Sigmoid colon (tissue), 7 donors: ENCODE results near the gene TACR1. TPM values are rescaled to one million over a fixed set of nuclear protein-coding genes. Genes with fewer than 3 reads are reported as not detected.

ENCODE experiments used
- DNase-seq: peaks from one replicate; pipeline ENCODE4 v3.0.0-alpha.2; 2019
- H3K27ac ChIP-seq, 4 donors: fragments of 200-600 bp; sonication (generic); one replicate each; pipeline ENCODE4 v1.5.1; 2016 to 2019; ENCODE audit warnings: mild to moderate bottlenecking in 1 of 4
- H3K27me3 ChIP-seq, 3 donors: fragments of 200-600 bp; sonication (generic); one replicate each; pipeline ENCODE4 v1.5.1; 2019; ENCODE audit warnings: mild to moderate bottlenecking in 1 of 3
- H3K36me3 ChIP-seq, 4 donors: fragments of 200-600 bp; sonication (generic); one replicate each; pipeline ENCODE4 v1.5.1; 2016 to 2019
- H3K4me1 ChIP-seq, 4 donors: fragments of 200-600 bp; sonication (generic); one replicate each; pipeline ENCODE4 v1.5.1; 2017 to 2019
- H3K4me3 ChIP-seq, 4 donors: fragments of 200-600 bp; sonication (generic); one replicate each; pipeline ENCODE4 v1.5.1; 2017 to 2019; ENCODE audit warnings: mild to moderate bottlenecking in 2 of 4, moderate library complexity in 1 of 4
- H3K9me3 ChIP-seq, 4 donors: fragments of 200-600 bp in 3 of 4; sonication (generic) in 3 of 4; one replicate each; pipeline versions ENCODE4 v1.5.1 to v1.6.1; 2013 to 2019
- EP300 ChIP-seq, 4 donors: sonication (generic); formaldehyde crosslinking; IDR thresholded peaks; one replicate each; pipeline ENCODE4 v1.6.1; 2017; ENCODE audit warnings: antibody characterized with exemption in 4 of 4
- POLR2A ChIP-seq, 2 donors: fragments of 450-650 bp; IDR thresholded peaks; one replicate each; pipeline ENCODE4 v1.6.1; 2016; ENCODE audit warnings: antibody characterized with exemption in 2 of 2, mild to moderate bottlenecking in 2 of 2, moderate library complexity in 2 of 2
- POLR2AphosphoS5 ChIP-seq, 4 donors: sonication (generic); formaldehyde crosslinking; IDR thresholded peaks; one replicate each; pipeline ENCODE4 v1.6.1; 2017; ENCODE audit warnings: antibody characterized with exemption in 4 of 4
- WGBS, 2 donors: extraction: QIAGEN DNeasy Blood & Tissue Kit; methylation state at CpG; one replicate each; pipeline ENCODE4 v1.1.7; 2013; 5-methylcytosine and 5-hydroxymethylcytosine counted together
- intact Hi-C: fragments of 100-400 bp; cut with DNase I; formaldehyde crosslinking; loops from one replicate; pipeline ENCODE4 v1.15.1; 2023
- polyA plus RNA-seq, 3 donors: library from polyadenylated mRNA; stranded (reverse); fragments of 200-250 nt; gene quantifications; one replicate each; pipeline ENCODE4 v1.2.3, GENCODE V29; 2013
- total RNA-seq, 4 donors: library from RNA; depleted of rRNA; stranded (reverse); fragments of >200 nt; gene quantifications; one replicate each; pipeline ENCODE4 v1.1.0, GENCODE V29; 2016
- TF ChIP-seq, protein P1 (sequence below), 4 experiments: fragments of 450-650 bp in 3 of 4; fragments of 200-600 bp in 1 of 4; IDR thresholded peaks; one replicate each; pipeline ENCODE4 v1.5.1; 2016 to 2019; ENCODE audit warnings: antibody characterized with exemption in 4 of 4, mild to moderate bottlenecking in 3 of 4, moderate library complexity in 2 of 4
- donor health status: healthy with polysubstance abuse.
- donor health status: Bipolar disorder and iron deficiency.
- donor health status: healthy.

TACR1 gene
- total and polyA plus RNA-seq, 7 donors: 0.22 to 2.5 (median 0.99) TPM; not detected in 2

- TF ChIP-seq POLR2AphosphoS5 (IDR thresholded peaks at IDR 0.05) (no peak), EP300 (IDR thresholded peaks at IDR 0.05) (no peak), POLR2A (IDR thresholded peaks at IDR 0.05) (no peak)
- TF ChIP-seq, protein P1, sequence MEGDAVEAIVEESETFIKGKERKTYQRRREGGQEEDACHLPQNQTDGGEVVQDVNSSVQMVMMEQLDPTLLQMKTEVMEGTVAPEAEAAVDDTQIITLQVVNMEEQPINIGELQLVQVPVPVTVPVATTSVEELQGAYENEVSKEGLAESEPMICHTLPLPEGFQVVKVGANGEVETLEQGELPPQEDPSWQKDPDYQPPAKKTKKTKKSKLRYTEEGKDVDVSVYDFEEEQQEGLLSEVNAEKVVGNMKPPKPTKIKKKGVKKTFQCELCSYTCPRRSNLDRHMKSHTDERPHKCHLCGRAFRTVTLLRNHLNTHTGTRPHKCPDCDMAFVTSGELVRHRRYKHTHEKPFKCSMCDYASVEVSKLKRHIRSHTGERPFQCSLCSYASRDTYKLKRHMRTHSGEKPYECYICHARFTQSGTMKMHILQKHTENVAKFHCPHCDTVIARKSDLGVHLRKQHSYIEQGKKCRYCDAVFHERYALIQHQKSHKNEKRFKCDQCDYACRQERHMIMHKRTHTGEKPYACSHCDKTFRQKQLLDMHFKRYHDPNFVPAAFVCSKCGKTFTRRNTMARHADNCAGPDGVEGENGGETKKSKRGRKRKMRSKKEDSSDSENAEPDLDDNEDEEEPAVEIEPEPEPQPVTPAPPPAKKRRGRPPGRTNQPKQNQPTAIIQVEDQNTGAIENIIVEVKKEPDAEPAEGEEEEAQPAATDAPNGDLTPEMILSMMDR (IDR thresholded peaks at IDR 0.05): no peak
- no peaks in the 10 kb centered on the region for H3K36me3 ChIP-seq
- no peak overlapping the region for H3K27ac ChIP-seq
- DNase-seq: no peak
- H3K9me3 ChIP-seq: peaks cover 0 to 4% (median 1%) of the 10 kb centered on the region in 4 donors
- no peak overlapping the region for H3K4me3 ChIP-seq
- peaks cover 0 to 10% (median 3%) of the 10 kb centered on the region in 4 donors for H3K4me1 ChIP-seq
- intact Hi-C loops: no loop called here
- WGBS, 2 donors: 73 to 84% methylated on average over 3 of the region's 3 CpGs
- H3K27me3 ChIP-seq: no peaks in the 10 kb centered on the region
Observed at GRCh38 chr2:75100011-75100800, 99.1 kb downstream of the TACR1 start.

GRCh38 chr2:75099521-75099922 is 99.8 kb downstream of the TACR1 start:
- intact Hi-C loops: no loop called here
- Histone ChIP-seq H3K4me3 (no peak overlapping the region), H3K27ac (no peak overlapping the region), H3K4me1 (peaks cover 0 to 10% (median 3%) of the 10 kb centered on the region in 4 donors), H3K36me3 (no peaks in the 10 kb centered on the region), H3K9me3 (peaks cover 0 to 4% (median 1%) of the 10 kb centered on the region in 4 donors), H3K27me3 (no peaks in the 10 kb centered on the region)
- 68 to 81% methylated on average over 4 of the region's 4 CpGs for WGBS, 2 donors
- DNase-seq: no peak
- TF ChIP-seq EP300 (IDR thresholded peaks at IDR 0.05) (no peak), POLR2AphosphoS5 (IDR thresholded peaks at IDR 0.05) (no peak)

- DNase-seq: no peak
- intact Hi-C loops: no loop called here
- peaks cover 0 to 10% (median 3%) of the 10 kb centered on the region in 4 donors for H3K4me1 ChIP-seq
- WGBS, 2 donors: 41 to 42% methylated on average over 2 of the region's 2 CpGs
- no peak overlapping the region for H3K4me3 ChIP-seq
- no peak for TF ChIP-seq POLR2A (IDR thresholded peaks at IDR 0.05)
- TF ChIP-seq, protein P1 (IDR thresholded peaks at IDR 0.05): peak in 3 of 4 experiments; percentile 12 to 49 (median 35)
- no peak overlapping the region for H3K27ac ChIP-seq
- no peaks in the 10 kb centered on the region for H3K27me3 ChIP-seq
- H3K36me3 ChIP-seq: no peaks in the 10 kb centered on the region
- peaks cover 0 to 3% (median 0%) of the 10 kb centered on the region in 4 donors for H3K9me3 ChIP-seq
Observed at GRCh38 chr2:75098856-75099255, 100.5 kb downstream of the TACR1 start.

DNA sequence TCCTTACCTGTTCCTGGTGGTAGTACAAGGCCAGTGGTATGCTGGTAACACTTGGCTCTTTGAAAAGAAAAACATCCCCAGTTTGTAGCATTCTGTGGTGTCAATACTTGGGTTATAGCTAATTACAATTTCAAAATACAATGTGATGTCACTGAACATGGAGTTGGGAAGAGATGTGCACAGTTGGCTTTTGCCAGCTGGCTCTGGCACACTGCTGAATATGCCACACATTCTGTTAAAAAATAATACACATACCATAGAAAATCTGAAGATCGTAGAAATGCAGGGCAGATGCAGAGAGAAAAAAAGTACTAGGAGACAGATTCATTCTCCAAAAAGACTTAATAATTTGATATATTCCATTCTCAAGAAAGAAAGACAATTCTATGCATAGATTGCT is 101.5 kb downstream of the TACR1 start:
- no peak for TF ChIP-seq POLR2AphosphoS5 (IDR thresholded peaks at IDR 0.05)
- no peak for TF ChIP-seq POLR2A (IDR thresholded peaks at IDR 0.05)
- TF ChIP-seq, protein P1 (IDR thresholded peaks at IDR 0.05): no peak
- TF ChIP-seq EP300 (IDR thresholded peaks at IDR 0.05): no peak
- Histone ChIP-seq H3K36me3 (no peaks in the 10 kb centered on the region), H3K4me3 (no peak overlapping the region), H3K27ac (no peak overlapping the region), H3K9me3 (peaks cover 0 to 3% (median 0%) of the 10 kb centered on the region in 4 donors), H3K27me3 (no peaks in the 10 kb centered on the region), H3K4me1 (peaks cover 0 to 10% (median 3%) of the 10 kb centered on the region in 4 donors)
- WGBS, 2 donors: 90 to 94% methylated on average over 1 of the region's 1 CpG
- intact Hi-C loops: no loop called here
- DNase-seq: no peak

DNA sequence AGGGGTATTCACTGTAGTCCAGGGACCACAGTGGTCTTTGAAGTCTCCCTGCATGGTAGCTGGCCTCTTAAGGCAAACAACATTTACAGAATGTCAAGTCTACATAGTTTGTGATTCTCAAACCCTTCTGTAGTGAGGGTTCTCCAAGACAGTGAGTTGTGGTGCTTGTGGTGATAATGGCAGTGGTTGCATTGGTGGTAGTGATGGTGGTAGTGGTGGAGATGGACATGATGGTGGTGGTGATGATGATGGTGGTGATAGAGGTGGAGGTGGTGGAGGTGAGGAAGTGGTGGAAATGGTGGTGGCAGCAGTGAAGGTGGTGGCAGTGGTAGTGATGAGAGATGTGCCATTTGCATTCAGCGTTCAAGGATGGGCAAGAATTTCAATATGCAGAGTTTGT is 104.9 kb downstream of the TACR1 start:
- Histone ChIP-seq H3K27ac (no peak overlapping the region), H3K9me3 (no peaks in the 10 kb centered on the region), H3K27me3 (no peaks in the 10 kb centered on the region), H3K4me1 (peaks cover 0 to 4% (median 0%) of the 10 kb centered on the region in 4 donors), H3K36me3 (no peaks in the 10 kb centered on the region), H3K4me3 (no peak overlapping the region)
- TF ChIP-seq EP300 (IDR thresholded peaks at IDR 0.05): no peak
- TF ChIP-seq, protein P1 (IDR thresholded peaks at IDR 0.05): no peak
- intact Hi-C loops: no loop called here
- 94 to 96% methylated on average over 1 of the region's 1 CpG for WGBS, 2 donors
- no peak for DNase-seq
